ENCODE data around the gene GBP2.
"Not testable (repeated sequence)": the region's sequence is repeated elsewhere in the genome, so short reads cannot be mapped to it uniquely, and the experiment has no call there.

GBP2 gene

DNA sequence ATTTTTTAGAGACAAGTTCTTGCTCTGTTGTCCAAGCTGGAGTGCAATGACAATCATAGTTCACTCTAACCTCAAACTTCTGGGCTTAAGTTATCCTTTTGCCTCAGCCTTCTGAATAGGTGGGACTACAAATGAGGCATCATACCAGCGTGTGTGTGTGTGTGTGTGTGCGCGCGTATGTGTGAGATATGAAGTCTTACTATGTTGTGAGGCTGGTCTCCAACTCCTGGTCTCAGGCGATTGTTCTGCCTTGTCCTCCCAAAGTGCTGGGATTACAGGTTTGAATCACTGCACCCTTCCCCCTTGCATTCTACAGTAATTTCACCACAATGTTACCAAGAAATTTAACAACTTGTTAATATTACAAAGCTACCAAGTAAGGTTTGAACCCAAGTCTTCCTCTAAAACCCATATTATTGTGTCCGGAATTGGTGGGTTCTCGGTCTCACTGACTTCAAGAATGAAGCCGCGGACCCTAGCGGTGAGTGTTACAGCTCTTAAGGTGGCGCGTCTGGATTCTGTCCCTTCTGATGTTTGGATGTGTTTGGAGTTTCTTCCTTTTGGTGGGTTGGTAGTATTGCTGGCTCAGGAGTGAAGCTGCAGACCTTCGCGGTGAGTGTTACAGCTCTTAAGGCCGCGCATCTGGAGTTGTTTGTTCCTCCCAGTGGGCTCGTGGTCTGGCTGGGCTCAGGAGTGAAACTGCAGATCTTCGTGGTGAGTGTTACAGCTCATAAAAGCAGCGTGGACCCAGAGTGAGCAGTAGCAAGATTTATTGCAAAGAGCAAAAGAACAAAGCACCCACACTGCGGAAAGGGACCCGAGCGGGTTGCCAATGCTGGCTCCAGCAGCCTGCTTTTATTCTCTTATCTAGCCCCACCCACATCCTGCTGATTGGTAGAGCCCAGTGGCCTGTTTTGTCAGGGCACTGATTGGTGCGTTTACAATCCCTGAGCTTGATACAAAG is 970 bp upstream of the GBP2 start:
- DNase-seq, result not testable (repeated sequence)

- no peak for DNase-seq
Observed at GRCh38 chr1:89125240-89125912, 538 bp downstream of the GBP2 start.

DNA sequence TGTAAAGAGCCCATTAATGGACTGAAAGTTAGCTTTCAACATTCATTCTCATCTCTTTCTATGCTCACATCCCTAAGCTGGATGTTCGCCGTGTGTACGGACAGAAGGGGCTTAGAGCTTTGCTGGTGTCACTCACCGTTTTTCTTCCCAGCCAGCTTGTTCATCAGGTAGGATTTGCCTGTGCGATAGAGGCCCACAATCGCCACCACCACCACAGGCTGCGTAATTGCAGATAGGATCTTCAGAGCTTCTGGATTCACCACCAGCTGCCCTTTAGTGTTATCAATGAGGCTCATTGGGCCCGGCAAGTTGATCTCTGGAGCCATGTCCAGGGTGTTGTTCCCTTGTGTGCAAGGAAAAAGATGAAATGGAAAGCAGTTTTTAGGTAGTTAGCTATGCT is 4.3 kb downstream of the GBP2 start:
- DNase-seq, result no peak

- DNase-seq, result no peak
Observed at GRCh38 chr1:89114662-89115061, 11.3 kb downstream of the GBP2 start.

GRCh38 chr1:89112871-89113613 is 12.9 kb downstream of the GBP2 start:
- no peak for DNase-seq

GRCh38 chr1:89104687-89105086 is 21.2 kb downstream of the GBP2 start:
- no peak for DNase-seq

DNA sequence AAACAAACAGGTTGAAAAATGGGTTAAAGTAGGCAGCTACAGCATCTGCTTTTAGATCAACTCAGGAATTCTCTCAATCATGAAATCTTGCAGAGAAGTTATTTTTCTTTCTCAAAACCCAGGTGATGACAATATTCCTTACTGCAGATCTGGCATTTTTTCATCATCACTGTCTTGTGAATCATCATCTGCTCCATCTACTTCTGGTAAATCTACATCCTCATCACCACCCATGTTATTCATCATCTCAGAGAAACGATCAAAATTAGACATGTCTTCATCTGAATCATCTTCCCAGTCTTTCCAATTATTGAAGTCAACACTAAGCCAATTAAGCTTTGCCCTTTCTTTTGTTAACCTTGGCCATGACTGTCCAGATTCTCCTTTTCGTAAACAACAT is 21.8 kb downstream of the GBP2 start:
- no peak for DNase-seq

DNA sequence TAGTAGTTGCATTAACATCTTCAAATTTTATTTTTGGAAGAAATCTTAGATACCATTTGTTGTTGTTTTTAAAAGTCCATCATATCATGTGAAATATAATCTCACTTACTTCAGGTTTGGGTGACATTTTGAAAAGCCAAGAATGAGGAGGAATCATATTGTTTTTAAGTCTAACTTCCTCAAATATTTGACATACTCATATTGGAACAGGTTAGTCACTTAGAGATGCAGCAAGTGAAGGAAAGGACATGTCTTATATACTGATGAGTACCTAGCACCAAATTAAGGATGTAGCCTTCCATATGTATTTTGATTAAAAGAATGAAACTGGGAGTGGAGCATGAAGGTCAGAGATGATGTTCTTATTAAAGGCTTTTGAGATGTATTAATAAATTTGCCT is 23.9 kb downstream of the GBP2 start:
- DNase-seq, result no peak

DNA sequence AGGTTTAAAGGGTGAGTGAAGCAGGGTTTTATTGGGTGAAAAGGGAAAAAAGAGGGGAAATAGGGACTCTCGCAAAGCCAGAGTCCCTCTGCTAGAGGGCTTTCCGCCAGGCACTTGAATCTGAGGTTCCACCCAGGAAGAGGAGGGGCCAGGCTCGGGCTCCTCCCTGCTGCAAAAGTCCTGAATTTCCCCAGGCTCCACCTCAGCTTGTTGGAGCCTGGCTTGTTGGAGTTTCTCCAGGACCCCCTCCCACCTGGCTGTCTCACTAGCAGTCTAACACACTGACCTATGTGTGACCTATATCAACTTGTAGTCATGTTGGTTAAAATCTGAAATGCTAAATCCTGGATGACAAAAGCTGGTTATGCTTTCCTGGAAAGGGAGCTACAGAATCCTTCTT is 25.5 kb downstream of the GBP2 start:
- no peak for DNase-seq

DNA sequence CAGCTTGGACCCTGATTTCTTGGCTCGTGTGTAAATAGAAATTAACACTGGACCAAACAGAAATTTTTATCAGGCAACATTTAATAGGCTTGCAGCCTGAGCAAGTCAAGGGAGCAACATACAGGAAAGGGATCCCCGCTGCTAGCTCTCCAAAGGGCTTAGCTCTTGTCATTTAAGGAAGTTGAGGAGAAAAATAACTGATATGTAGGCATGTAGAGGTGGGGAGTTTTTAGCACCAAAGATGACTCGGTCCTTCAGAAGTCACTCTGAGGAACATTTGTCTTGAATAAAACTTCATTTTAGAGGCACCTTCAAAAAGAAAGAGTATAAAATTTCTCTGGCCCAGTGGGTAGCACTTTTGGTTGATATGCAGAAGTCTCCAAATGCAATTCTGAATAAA is 27.1 kb downstream of the GBP2 start:
- no peak for DNase-seq

- no peak for DNase-seq
Observed at GRCh38 chr1:89095737-89096136, 30.2 kb downstream of the GBP2 start.

DNA sequence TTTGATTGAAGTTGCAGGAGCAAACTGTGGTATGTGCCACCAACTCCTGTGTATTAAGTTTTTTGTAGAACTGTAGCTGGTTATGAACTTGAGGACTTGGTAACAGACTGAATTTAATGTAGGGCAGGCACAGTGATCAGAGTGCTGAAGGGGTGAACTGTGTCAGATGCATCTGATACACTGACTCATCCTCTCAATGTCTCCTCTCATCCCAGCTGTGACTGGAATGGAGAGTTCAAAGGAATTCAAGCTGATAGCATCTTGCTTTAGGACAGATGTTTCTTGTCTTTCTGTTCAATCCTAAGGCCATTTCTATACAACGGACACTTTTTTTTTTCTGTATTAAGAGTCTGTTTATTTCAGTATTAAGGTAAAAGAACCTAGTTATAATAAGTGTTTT is 36.0 kb downstream of the GBP2 start:
- DNase-seq, result no peak

DNA sequence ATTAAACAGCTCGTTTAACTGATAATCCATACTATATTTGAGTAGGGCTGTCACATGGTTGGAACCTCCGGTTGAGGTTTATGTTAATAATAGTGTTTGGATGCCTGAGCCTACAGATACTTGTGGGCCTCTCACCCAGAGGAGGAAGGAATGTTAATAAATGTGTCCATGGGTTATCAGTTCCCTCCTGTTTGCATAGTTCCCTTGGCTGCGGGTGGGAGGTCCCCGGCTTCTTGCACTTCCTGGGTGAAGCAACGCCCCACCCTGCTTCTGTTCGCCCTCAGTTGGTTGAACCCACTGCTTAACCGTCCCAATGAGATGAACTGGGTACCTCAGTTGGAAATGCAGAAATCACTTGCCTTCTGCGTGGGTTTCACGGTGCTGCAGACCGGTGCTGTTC is 37.3 kb downstream of the GBP2 start:
- no peak for DNase-seq

DNA sequence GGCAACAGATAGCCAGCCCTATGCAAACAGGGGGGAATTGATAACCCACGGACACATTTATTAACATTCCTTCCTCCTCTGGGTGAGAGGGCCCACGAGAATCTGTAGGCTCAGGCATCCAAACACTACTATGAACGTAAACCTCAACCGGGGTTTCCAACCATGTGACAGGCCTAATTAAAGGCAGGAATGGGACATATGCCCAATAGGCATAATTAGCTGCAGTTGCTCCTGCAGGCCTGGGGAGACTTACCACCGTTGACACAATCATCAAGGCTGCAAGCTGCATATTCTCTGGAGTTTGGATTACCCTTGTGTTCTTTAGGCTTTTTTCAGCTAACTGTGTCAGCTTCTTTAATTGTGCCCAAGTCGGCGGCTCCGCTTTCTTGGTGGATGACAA is 38.7 kb downstream of the GBP2 start:
- DNase-seq, result peak in 1 of 2 experiments; percentile 3

- peak; percentile 15 to 43 for DNase-seq
Observed at GRCh38 chr1:89085781-89086180, 40.1 kb downstream of the GBP2 start.

- DNase-seq, result no peak
Observed at GRCh38 chr1:89081005-89081404, 44.9 kb downstream of the GBP2 start.

GRCh38 chr1:89080068-89080467 is 45.8 kb downstream of the GBP2 start:
- not testable (repeated sequence) for DNase-seq

DNA sequence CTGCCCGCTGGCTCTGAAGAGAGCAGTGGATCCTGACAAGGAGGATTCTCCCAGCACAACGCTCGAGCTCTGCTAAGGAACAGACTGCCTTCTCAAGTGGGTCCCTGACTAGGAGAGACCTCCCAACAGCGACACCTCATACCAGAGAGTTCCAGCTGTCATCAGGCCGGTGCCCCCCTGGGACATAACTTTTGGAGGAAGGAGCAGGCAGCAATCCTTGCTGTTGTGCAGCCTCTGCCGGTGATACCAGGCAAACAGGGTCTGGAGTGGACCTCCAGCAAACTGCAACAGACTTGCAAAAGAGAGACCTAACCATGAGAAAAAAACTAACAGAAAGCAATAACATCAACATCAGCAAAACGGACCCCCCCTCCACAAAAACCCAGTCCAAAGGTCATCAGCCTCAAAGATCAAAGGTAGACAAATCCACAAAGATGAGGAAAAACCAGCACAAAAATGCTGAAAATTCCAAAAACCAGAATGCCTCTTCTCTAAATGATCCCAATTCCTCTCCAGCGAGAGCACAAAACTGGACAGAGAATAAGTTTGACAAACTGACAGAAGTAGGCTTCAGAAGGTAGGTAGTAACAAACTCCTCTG is 53.3 kb downstream of the GBP2 start:
- DNase-seq, result peak; percentile 14 to 64

DNA sequence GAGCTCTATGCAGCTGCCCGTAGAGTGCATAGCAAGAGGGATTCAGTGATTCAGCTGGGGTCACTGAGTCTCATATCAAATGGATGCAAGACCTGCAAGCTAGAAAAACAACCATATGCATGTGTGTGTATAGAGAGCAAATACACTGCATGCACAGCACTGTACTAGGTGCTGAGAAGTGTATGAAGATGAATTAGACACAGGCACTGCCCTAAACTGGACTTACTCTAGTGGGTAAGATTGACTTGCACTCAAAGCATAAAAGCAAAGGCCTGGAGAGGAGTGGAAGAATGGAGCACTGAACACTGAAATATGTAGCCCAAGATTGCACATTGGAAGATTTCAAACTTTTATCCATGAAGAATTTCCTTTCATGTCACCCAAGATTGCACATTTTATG is 55.4 kb downstream of the GBP2 start:
- no peak for DNase-seq

DNA sequence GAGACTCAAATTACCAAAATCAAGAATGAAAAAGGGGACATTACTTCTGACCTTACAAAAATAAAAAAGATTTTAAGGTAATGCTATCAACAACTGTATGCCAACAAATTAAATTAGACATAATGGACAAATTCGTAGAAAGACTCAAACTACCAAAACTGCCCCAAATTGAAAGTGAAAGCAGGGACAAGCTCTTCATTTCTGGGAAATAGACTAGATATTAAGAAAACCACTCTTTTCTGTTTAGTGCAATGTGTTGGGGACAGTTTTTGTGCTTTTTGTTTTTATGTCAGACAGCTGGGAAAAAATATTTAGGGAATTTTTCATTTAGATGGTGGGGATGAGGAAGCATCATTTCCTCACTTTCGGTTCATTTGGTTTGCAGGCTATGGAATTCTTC is 56.0 kb downstream of the GBP2 start:
- no peak for DNase-seq

DNA sequence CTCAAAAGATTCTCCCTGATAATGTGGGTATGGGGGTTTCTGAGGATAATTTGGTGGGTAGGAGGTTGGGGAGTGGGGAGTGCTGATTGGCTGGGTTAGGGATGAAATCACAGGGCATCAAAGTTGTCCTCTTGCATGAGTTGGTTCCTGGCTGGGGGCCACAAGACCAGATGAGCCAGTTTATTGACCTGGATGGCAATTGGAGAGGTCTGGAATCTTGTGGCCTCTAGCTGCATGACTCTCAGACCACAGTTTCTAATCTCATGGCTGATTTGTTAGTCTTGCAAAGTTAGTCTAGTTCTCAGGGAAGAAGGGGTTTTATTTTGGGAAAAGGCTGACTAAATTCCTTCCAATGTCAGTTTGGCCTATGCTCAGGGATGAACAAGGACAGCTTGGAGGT is 57.6 kb downstream of the GBP2 start:
- no peak for DNase-seq

DNA sequence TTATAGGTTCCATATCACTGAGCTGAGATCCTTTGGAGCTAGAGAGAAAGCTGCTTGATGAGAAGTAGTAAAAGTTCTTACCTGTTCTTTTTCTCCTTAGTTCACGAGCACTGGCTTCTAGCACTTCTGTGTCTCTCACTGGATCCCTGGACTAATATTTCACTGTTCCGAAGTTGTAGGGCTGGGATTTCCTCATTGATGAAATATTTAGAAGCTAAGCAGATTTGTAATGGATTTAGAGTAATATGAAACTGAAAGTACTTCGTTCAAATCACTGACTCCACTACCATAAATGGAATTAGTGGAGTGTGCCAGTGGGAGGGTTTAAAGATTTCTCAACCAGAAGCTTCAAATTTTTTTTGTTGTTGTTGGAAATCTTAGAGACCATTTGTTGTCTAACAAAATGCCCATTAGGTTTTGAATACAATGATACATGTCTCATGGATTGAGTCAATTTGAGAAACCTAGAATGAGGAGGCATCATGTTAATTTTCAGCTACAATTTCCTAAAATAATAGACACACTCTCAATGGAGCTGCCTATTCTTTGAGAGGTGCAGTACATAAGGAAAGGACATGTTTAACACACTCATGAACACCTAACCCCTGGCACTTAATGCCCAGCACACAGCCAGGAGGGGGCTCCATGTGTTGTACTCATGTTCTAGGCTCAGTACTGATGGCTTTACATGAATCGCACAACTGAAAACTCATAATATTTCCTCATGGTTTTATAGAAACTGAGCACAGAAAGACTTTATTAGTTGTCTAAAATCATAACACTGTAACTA is 60.6 kb downstream of the GBP2 start, which contains the start of gene GBP1:
GBP1 (minus strand) TSS at position 130 of the 790 bp plus-strand sequence. CDS start 1,974 bp downstream, outside the sequence.
- peak in 1 of 2 experiments; percentile 38 for DNase-seq
